T-cell (primary cell): ENCODE results near the gene LRFN4. TPM values are rescaled to one million over a fixed set of nuclear protein-coding genes. Genes with fewer than 3 reads are reported as not detected.

Experiments
- ATAC-seq, 4 experiments: fragments of 200-7000 bp in 3 of 4; fragments of 150-1000 bp in 1 of 4; cut with Tn5 transposase; replicated peaks in 1 of 4; 1 replicate in 3 of 4; 2 replicates in 1 of 4; pipeline ENCODE4 v1.10.0; 2021; ENCODE audit warnings: moderate library complexity in 3 of 4, mild to moderate bottlenecking in 2 of 4, moderate number of reproducible peaks in 1 of 4
- CTCF ChIA-PET, 2 donors: fragments of 300-600 bp; sonication (Branson Sonifier 250); formaldehyde crosslinking; loops; one replicate each; lab custom pipeline; 2022; ENCODE audit warnings: antibody characterized with exemption in 2 of 2; lab: Charles Lee
- POLR2A ChIA-PET, 2 donors: fragments of 300-600 bp; sonication (Branson Sonifier 250); formaldehyde crosslinking; loops; one replicate each; lab custom pipeline; 2022; ENCODE audit warnings: antibody characterized with exemption in 2 of 2; lab: Charles Lee
- DNase-seq, 35 experiments: peaks; one replicate each; pipeline versions ENCODE4 v3.0.0 to v3.0.0-alpha.2; 2013 to 2023
- H3K27ac ChIP-seq: one replicate; pipeline ENCODE4 v1.5.1; 2013; ENCODE audit warnings: low read length
- H3K27me3 ChIP-seq, 2 experiments: replicated peaks in 1 of 2; 1 replicate in 1 of 2; 2 replicates in 1 of 2; pipeline versions ENCODE4 v1.6.1 to v1.7.0; 2013; ENCODE audit warnings: low read length in 1 of 2, mixed read lengths in 1 of 2; ENCODE audit not compliant: control insufficient read depth in 2 of 2, insufficient read depth in 2 of 2; ENCODE audit errors: extremely low read depth in 1 of 2
- H3K36me3 ChIP-seq, 2 donors: 1 replicate in 1 of 2; 2 replicates in 1 of 2; pipeline versions ENCODE4 v1.6.1 to v1.7.0; 2013; ENCODE audit warnings: low read length in 1 of 2; ENCODE audit not compliant: control insufficient read depth in 2 of 2, insufficient read depth in 1 of 2; ENCODE audit errors: extremely low read depth in 1 of 2
- H3K4me1 ChIP-seq, 2 experiments: 1 replicate in 1 of 2; 2 replicates in 1 of 2; pipeline versions ENCODE4 v1.6.1 to v1.7.0; 2013; ENCODE audit warnings: low read length in 2 of 2, mixed read lengths in 1 of 2; ENCODE audit not compliant: insufficient read depth in 2 of 2, control insufficient read depth in 1 of 2; ENCODE audit errors: extremely low read depth in 1 of 2
- H3K4me3 ChIP-seq, 2 donors: 1 replicate in 1 of 2; 2 replicates in 1 of 2; pipeline versions ENCODE4 v1.5.1 to v1.7.0; 2013; ENCODE audit warnings: mild to moderate bottlenecking in 2 of 2, low read length in 1 of 2, moderate library complexity in 1 of 2; ENCODE audit not compliant: control insufficient read depth in 1 of 2; ENCODE audit errors: extremely low read depth in 1 of 2
- H3K9me3 ChIP-seq: 2 replicates; pipeline ENCODE4 v1.7.0; 2013
- H3K27ac Mint-ChIP-seq, 2 donors: one replicate each; pipeline ENCODE4 v1.8.0; 2020 to 2021; ENCODE audit warnings: mild to moderate bottlenecking in 2 of 2, mixed read lengths in 2 of 2
- H3K27me3 Mint-ChIP-seq, 2 donors: one replicate each; pipeline ENCODE4 v1.8.0; 2021 to 2022; ENCODE audit warnings: mixed read lengths in 2 of 2
- H3K36me3 Mint-ChIP-seq: one replicate; pipeline ENCODE4 v1.8.0; 2021; ENCODE audit warnings: mixed read lengths
- H3K4me1 Mint-ChIP-seq, 3 donors: one replicate each; pipeline ENCODE4 v1.8.0; 2020 to 2022; ENCODE audit warnings: mixed read lengths in 3 of 3, mild to moderate bottlenecking in 1 of 3
- H3K4me3 Mint-ChIP-seq, 3 donors: one replicate each; pipeline ENCODE4 v1.8.0; 2020 to 2022; ENCODE audit warnings: mild to moderate bottlenecking in 3 of 3, mixed read lengths in 3 of 3, moderate library complexity in 3 of 3
- H3K9me3 Mint-ChIP-seq, 3 donors: one replicate each; pipeline ENCODE4 v1.8.0; 2020 to 2022; ENCODE audit warnings: mixed read lengths in 3 of 3
- WGBS: methylation state at CpG from one replicate; pipeline ENCODE4 v1.1.5; 2013; ENCODE audit warnings: missing lambda C conversion rate; ENCODE audit not compliant: insufficient coverage; 5-methylcytosine and 5-hydroxymethylcytosine counted together
- total RNA-seq, 35 experiments: library from RNA in 6 of 35; stranded (reverse) in 6 of 35; fragments of 120-200 nt in 1 of 35; gene quantifications; one replicate each; pipeline versions ENCODE4 v1.2.1 to v1.2.4 and lab custom pipeline; 2013 to 2026

The LRFN4 gene
- total RNA-seq, 5 donors from 2014 or later (not counting 1 experiment from before 2014, with no cell fraction given) = 1.5 to 12.9 (median 6.7) TPM

GRCh38 chr11:66863428-66864125, 6.7 kb downstream of the LRFN4 start:
- Histone ChIP-seq H3K36me3 (peaks cover 0 to 5% of the 10 kb centered on the region in 2 donors), H3K9me3 (no peaks in the 10 kb centered on the region), H3K4me1 (peaks cover 0 to 3% of the 10 kb centered on the region in 2 experiments), H3K4me3 (no peak overlapping the region), H3K27ac (no peak overlapping the region), H3K27me3 (no peaks in the 10 kb centered on the region)
- ChIA-PET POLR2A (no interaction called here), CTCF (no interaction called here)
- Mint-ChIP-seq H3K27me3 (no peaks in the 10 kb centered on the region), H3K27ac (no peak overlapping the region), H3K4me1 (peaks cover 2 to 3% (median 2%) of the 10 kb centered on the region in 3 donors), H3K4me3 (no peak overlapping the region), H3K9me3 (no peaks in the 10 kb centered on the region), H3K36me3 (no peaks in the 10 kb centered on the region)
- ATAC-seq = no peak
- no peak for DNase-seq
- WGBS = 89% methylated on average over 25 of the region's 31 CpGs

- WGBS = 90% methylated on average over 14 of the region's 35 CpGs
- Mint-ChIP-seq H3K36me3 (no peaks in the 10 kb centered on the region), H3K9me3 (no peaks in the 10 kb centered on the region), H3K27me3 (no peaks in the 10 kb centered on the region), H3K27ac (no peak overlapping the region), H3K4me1 (peaks cover 6 to 11% (median 7%) of the 10 kb centered on the region in 3 donors), H3K4me3 (no peak overlapping the region)
- ChIA-PET CTCF (no interaction called here), POLR2A (no interaction called here)
- Histone ChIP-seq H3K27ac (no peak overlapping the region), H3K36me3 (peaks cover 0 to 5% of the 10 kb centered on the region in 2 donors), H3K4me1 (peaks cover 0 to 9% of the 10 kb centered on the region in 2 experiments), H3K9me3 (no peaks in the 10 kb centered on the region), H3K27me3 (no peaks in the 10 kb centered on the region), H3K4me3 (no peak overlapping the region)
- DNase-seq (no peak), ATAC-seq (no peak)
Observed at GRCh38 chr11:66864172-66864901, 7.5 kb downstream of the LRFN4 start.

GRCh38 chr11:66864924-66865697, 8.2 kb downstream of the LRFN4 start:
- Histone ChIP-seq H3K27me3 (no peaks in the 10 kb centered on the region), H3K4me1 (peaks cover 0 to 9% of the 10 kb centered on the region in 2 experiments), H3K27ac (no peak overlapping the region), H3K36me3 (peaks cover 0 to 5% of the 10 kb centered on the region in 2 donors), H3K4me3 (no peak overlapping the region), H3K9me3 (no peaks in the 10 kb centered on the region)
- ChIA-PET POLR2A (no interaction called here), CTCF (no interaction called here)
- ATAC-seq (no peak), DNase-seq (no peak)
- WGBS = 86% methylated on average over 17 of the region's 23 CpGs
- no peak overlapping the region for H3K27ac Mint-ChIP-seq
- H3K27me3 Mint-ChIP-seq = no peaks in the 10 kb centered on the region
- no peaks in the 10 kb centered on the region for H3K36me3 Mint-ChIP-seq
- peaks cover 7 to 13% (median 7%) of the 10 kb centered on the region in 3 donors for H3K4me1 Mint-ChIP-seq
- H3K4me3 Mint-ChIP-seq = no peak overlapping the region
- no peaks in the 10 kb centered on the region for H3K9me3 Mint-ChIP-seq

GRCh38 chr11:66866007-66866406, 9.1 kb downstream of the LRFN4 start:
- Histone ChIP-seq H3K36me3 (peaks cover 0 to 5% of the 10 kb centered on the region in 2 donors), H3K27me3 (no peaks in the 10 kb centered on the region), H3K4me3 (no peak overlapping the region), H3K9me3 (no peaks in the 10 kb centered on the region), H3K4me1 (peaks cover 0 to 9% of the 10 kb centered on the region in 2 experiments), H3K27ac (no peak overlapping the region)
- DNase-seq = no peak
- Mint-ChIP-seq H3K4me3 (no peak overlapping the region), H3K27me3 (no peaks in the 10 kb centered on the region), H3K27ac (no peak overlapping the region), H3K4me1 (peaks cover 7 to 13% (median 7%) of the 10 kb centered on the region in 3 donors), H3K36me3 (no peaks in the 10 kb centered on the region), H3K9me3 (no peaks in the 10 kb centered on the region)
- ATAC-seq = no peak
- 95% methylated on average over 22 of the region's 23 CpGs for WGBS
- ChIA-PET CTCF (no interaction called here), POLR2A (no interaction called here)

GRCh38 chr11:66866511-66866986, 9.7 kb downstream of the LRFN4 start:
- H3K27me3 Mint-ChIP-seq = no peaks in the 10 kb centered on the region
- Histone ChIP-seq H3K27ac (no peak overlapping the region), H3K4me1 (peaks cover 0 to 9% of the 10 kb centered on the region in 2 experiments), H3K27me3 (no peaks in the 10 kb centered on the region), H3K9me3 (no peaks in the 10 kb centered on the region), H3K4me3 (no peak overlapping the region), H3K36me3 (peaks cover 0 to 5% of the 10 kb centered on the region in 2 donors)
- peaks cover 7 to 13% (median 7%) of the 10 kb centered on the region in 3 donors for H3K4me1 Mint-ChIP-seq
- ATAC-seq = no peak
- 88% methylated on average over 7 of the region's 7 CpGs for WGBS
- no peaks in the 10 kb centered on the region for H3K9me3 Mint-ChIP-seq
- no peak for DNase-seq
- POLR2A ChIA-PET = no interaction called here
- H3K27ac Mint-ChIP-seq = no peak overlapping the region
- H3K4me3 Mint-ChIP-seq = no peak overlapping the region
- CTCF ChIA-PET = no interaction called here
- no peaks in the 10 kb centered on the region for H3K36me3 Mint-ChIP-seq

- DNase-seq (no peak), ATAC-seq (no peak)
- H3K36me3 Mint-ChIP-seq = no peaks in the 10 kb centered on the region
- H3K27ac Mint-ChIP-seq = no peak overlapping the region
- peaks cover 0 to 9% of the 10 kb centered on the region in 2 experiments for H3K4me1 ChIP-seq
- 87% methylated on average over 11 of the region's 14 CpGs for WGBS
- H3K9me3 ChIP-seq = no peaks in the 10 kb centered on the region
- no peaks in the 10 kb centered on the region for H3K9me3 Mint-ChIP-seq
- H3K36me3 ChIP-seq = peaks cover 0 to 5% of the 10 kb centered on the region in 2 donors
- H3K4me3 Mint-ChIP-seq = no peak overlapping the region
- no peaks in the 10 kb centered on the region for H3K27me3 ChIP-seq
- peaks cover 7 to 13% (median 7%) of the 10 kb centered on the region in 3 donors for H3K4me1 Mint-ChIP-seq
- no peaks in the 10 kb centered on the region for H3K27me3 Mint-ChIP-seq
- POLR2A ChIA-PET = no interaction called here
- CTCF ChIA-PET = no interaction called here
- H3K27ac ChIP-seq = no peak overlapping the region
- H3K4me3 ChIP-seq = no peak overlapping the region
Observed at GRCh38 chr11:66867425-66868040, 10.7 kb downstream of the LRFN4 start.
